Omental fat pad (tissue), 4 donors: ENCODE measurements around the gene MSANTD1. TPM values are rescaled to one million over a fixed set of nuclear protein-coding genes. Genes with fewer than 3 reads are reported as not detected.

Experiments used
- ATAC-seq: fragments of 150-250 bp; one replicate; pipeline ENCODE4 v1.9.1; 2016; ENCODE audit warnings: mild to moderate bottlenecking, moderate library complexity; ENCODE audit not compliant: low FRiP score
- DNase-seq: peaks from one replicate; pipeline ENCODE4 v3.0.0-alpha.2; 2019; ENCODE audit warnings: low spot score
- total RNA-seq, 4 donors: library from RNA; depleted of rRNA; stranded (reverse); fragments of >200 nt; gene quantifications; one replicate each; pipeline ENCODE4 v1.1.0, GENCODE V29; 2016
- TF ChIP-seq, protein P1 (sequence below), 3 donors: fragments of 450-650 bp; IDR thresholded peaks; one replicate each; pipeline ENCODE4 v1.5.1; 2016 to 2017; ENCODE audit warnings: antibody characterized with exemption in 3 of 3, mild to moderate bottlenecking in 3 of 3, moderate library complexity in 2 of 3

MSANTD1 gene
- total RNA-seq, 4 donors from 2014 or later = 0.31 to 1.1 (median 0.86) TPM

DNA sequence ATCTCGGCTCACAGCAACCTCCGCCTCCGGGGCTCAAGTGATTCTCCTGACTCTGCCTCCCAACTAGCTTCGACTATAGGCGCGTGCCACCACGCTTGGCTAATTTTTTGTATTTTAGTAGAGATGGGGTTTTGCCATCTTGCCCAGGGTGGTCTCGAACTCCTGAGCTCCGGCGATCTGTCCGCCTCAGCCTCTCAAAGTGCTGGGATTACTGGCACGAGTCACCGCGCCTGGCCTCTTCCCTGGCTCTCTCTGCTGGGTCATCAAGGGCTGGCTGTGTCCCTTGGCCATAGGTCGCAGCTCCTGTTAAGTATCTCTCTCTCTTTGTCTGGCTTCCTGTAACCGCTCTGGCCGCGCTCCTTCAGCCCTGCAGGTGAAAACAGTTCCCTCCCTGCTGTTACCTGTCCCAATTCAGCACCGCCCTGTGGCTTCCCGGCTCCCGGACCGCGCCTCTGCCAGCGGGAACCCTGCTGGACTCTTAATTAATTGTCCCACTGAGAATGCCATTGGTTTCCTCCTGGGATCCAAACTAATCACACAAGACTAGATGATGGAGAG lies 42.5 kb downstream of the MSANTD1 start:
- TF ChIP-seq, protein P1, sequence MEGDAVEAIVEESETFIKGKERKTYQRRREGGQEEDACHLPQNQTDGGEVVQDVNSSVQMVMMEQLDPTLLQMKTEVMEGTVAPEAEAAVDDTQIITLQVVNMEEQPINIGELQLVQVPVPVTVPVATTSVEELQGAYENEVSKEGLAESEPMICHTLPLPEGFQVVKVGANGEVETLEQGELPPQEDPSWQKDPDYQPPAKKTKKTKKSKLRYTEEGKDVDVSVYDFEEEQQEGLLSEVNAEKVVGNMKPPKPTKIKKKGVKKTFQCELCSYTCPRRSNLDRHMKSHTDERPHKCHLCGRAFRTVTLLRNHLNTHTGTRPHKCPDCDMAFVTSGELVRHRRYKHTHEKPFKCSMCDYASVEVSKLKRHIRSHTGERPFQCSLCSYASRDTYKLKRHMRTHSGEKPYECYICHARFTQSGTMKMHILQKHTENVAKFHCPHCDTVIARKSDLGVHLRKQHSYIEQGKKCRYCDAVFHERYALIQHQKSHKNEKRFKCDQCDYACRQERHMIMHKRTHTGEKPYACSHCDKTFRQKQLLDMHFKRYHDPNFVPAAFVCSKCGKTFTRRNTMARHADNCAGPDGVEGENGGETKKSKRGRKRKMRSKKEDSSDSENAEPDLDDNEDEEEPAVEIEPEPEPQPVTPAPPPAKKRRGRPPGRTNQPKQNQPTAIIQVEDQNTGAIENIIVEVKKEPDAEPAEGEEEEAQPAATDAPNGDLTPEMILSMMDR (IDR thresholded peaks at IDR 0.05) = no peak
- ATAC-seq (no peak), DNase-seq (no peak)

DNA sequence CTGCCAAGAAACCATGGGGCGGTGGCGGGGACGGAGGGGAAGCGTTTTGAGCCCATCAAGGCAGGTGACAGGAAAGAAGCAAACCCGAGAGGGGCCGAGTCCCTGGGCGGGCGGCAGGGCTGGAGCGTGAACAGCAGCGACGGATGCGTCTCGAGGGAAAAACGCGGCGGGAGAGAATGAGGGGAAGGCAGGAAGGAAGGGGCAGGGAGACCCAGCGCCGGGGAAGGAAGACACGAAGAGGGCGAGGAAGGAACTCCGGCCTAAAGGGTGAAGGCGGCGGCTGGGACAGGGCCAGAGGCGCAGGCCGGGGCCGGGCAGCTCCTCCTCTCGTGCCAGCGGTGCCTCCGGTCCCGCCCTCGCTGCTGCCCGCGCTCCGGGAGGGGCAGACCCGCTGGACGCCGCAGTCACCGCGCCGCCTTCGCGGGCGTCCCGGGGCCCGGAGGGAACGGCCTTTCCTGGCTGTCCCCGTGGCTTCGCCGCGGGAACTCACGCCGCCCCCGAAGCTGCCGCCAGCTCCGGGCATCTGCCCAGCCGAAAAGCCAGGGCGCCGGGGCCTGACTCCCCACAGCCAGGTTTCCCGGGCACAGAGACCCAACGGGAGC lies 43.1 kb downstream of the MSANTD1 start:
- DNase-seq (no peak), ATAC-seq (peak; percentile 60)
- TF ChIP-seq, protein P1 (IDR thresholded peaks at IDR 0.05) = no peak

DNA sequence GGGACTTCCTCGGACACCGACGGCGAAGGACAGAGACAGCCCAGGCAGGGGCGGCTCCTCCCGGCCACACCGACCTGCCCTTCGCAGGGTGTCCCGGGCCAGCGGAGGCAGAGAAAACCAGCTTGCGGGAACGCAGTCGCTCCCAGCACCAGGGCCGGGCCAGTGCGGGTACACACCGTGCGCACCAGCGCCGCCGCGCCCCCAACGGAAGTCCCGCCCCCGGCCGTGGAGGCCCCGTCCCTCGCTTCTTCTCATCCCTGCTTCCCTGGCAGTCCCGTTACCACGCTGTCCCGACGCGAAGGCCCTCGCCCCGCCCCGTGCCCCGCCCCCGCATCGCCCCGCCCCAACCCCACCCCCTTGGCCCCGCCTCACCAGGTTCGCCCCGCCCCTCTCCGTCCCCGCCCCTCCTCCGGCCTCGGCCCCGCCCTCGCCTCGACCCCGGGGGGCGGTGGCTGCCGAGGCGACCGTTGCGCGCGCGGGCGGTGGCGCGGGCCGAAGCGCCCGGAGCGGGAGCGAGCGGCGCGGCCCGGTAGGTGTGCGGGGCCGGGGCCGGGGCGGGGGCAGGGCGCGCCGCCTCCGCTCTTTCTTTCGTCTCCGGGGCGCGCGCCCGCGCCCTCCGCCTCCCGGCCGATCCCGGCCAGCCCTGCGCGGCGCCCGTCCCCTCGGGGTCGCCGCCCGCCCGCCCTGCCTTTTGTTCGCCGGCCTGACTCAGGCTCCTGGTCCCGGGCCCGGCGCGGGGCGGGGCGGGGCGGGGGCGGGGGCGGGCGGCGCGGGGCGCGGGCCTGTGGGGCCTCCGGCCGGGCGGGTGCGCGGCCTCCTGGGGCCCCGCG lies 43.8 kb downstream of the MSANTD1 start, which contains the start of gene RGS12:
Gene RGS12, plus strand, starts transcription at position 451 of the 830 bp plus-strand sequence. CDS start 23,150 bp downstream, outside the sequence.
- DNase-seq (peak; percentile 78), ATAC-seq (peak; percentile 98)
- TF ChIP-seq, protein P1 (IDR thresholded peaks at IDR 0.05) = no peak

DNA sequence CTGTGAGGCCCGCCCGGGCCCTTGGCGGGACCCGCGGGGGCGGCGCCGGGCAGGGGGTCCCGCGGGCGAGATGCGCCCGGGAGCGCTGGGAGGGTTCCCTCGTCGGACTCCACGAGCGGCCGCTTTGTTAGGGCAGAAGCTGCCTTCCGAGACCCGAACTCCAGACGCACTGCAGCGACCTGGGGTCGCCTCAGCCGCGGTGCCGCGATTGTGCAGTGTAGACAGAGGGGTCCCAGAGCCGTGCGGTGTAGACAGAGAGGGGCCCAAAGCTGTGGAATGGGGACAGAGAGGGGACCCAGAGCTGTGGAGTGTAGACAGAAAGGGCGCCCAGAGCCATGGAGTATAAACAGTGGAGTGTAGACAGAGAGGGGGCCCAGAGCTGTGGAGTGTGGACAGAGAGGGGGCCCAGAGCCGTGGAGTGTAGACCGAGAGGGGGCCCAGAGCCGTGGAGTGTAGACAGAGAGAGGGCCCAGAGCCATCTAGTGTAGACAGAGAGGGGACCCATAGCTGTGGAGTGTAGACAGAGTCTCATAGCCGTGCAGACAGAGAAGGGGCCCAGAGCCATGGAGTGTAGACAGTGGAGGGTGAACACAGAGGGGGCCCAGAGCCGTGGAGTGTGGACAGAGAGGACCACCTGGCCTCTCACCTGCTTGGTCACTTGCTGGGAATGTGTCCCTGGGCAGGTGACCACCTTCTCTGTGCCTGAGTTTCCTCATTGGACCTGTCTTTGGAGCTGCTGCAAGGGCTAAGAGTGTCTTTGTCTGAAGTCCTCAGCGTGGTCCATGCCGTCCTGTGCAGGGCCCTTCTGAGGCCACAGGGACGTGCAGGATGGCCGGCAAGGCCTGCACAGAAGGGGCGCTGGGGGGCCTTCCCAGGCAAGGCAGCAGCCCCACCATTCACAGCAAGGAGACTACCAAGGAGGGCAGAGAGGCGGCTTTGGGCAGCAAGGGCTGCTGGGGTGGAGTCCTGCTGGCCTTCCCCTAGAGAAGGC lies 44.7 kb downstream of the MSANTD1 start:
- ATAC-seq (no peak), DNase-seq (peak; percentile 16)
- TF ChIP-seq, protein P1 (IDR thresholded peaks at IDR 0.05) = no peak

DNA sequence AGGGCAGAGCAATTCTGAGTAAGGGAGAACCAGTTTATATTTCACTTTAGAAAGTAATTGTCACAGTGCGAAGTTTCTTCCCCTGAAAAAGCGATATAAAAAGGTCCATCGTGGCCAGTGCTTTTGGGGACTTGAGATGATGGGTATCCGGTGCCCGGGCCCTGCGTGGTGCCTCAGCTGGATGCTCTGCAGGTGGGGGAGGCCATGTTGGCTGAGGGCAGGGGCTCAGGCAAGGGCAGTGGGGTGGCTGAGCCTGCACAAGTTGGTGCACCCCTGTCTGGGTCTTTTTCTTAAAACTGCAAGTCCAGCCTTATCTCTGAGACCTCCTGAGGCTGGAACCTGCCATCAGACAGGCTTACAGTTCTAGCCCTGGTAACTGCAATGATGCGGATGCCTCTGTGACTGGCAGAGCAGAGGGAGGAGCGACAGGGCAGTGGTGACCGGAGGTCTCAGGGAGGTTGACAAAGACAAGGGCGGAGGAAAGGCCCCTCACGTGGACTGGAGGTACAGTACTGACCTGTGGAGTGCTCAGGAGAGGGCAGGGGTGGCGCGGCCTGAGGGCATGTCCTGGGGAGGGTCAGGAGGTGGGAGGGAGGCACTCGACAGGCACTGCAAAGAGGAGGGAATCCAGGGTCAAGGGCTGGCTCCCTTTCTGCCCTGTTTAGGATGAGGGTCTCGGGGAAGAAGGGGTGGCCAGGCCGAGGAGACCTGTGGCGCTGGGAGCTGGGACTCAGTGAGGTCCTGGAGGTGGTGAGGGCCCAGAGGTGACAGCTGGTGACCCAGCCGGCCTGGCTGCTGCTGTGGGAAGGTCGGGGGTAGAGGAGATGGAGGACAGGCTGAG lies 45.7 kb downstream of the MSANTD1 start:
- TF ChIP-seq, protein P1 (IDR thresholded peaks at IDR 0.05) = no peak
- ATAC-seq = no peak
- DNase-seq = peak; percentile 16
